Stimulated activated CD8-positive, alpha-beta memory T cell treated with anti-CD3 and anti-CD28 coated beads, Interleukin-12 subunit alpha, Interleukin-12 subunit beta, amount 100 ng/mL, for 4 hours (primary cell): ENCODE results near the gene RIMS1.

Experiments
- DNase-seq: peaks from one replicate; pipeline ENCODE4 v3.0.0-alpha.2; 2020; ENCODE audit warnings: low read depth

Gene RIMS1

GRCh38 chr6:72238900-72239299 is 352.6 kb downstream of the RIMS1 start:
- DNase-seq: no peak

GRCh38 chr6:72245565-72245964 is 359.2 kb downstream of the RIMS1 start:
- no peak for DNase-seq

- no peak for DNase-seq
These were observed 360.6 kb downstream of the RIMS1 start for GRCh38 chr6:72246926-72247325.

- no peak for DNase-seq
These were observed 362.3 kb downstream of the RIMS1 start for GRCh38 chr6:72248621-72249020.

GRCh38 chr6:72250664-72251063 is 364.3 kb downstream of the RIMS1 start:
- no peak for DNase-seq

- DNase-seq: no peak
These were observed 374.1 kb downstream of the RIMS1 start for GRCh38 chr6:72260489-72260888.

GRCh38 chr6:72261554-72261953 is 375.2 kb downstream of the RIMS1 start:
- DNase-seq: no peak

- DNase-seq: no peak
These were observed 375.9 kb downstream of the RIMS1 start for GRCh38 chr6:72262254-72262653.

GRCh38 chr6:72267470-72267869 is 381.1 kb downstream of the RIMS1 start:
- no peak for DNase-seq

- DNase-seq: no peak
These were observed 385.2 kb downstream of the RIMS1 start for GRCh38 chr6:72271531-72271930.

GRCh38 chr6:72272958-72273357 is 386.6 kb downstream of the RIMS1 start:
- no peak for DNase-seq

GRCh38 chr6:72275888-72276287 is 389.5 kb downstream of the RIMS1 start:
- DNase-seq: no peak

- DNase-seq: no peak
These were observed 395.9 kb downstream of the RIMS1 start for GRCh38 chr6:72282201-72282600.

- no peak for DNase-seq
These were observed 397.2 kb downstream of the RIMS1 start for GRCh38 chr6:72283571-72283970.

- DNase-seq: no peak
These were observed 400.6 kb downstream of the RIMS1 start for GRCh38 chr6:72286911-72287311.

- DNase-seq: no peak
These were observed 401.5 kb downstream of the RIMS1 start for GRCh38 chr6:72287801-72288200.

- DNase-seq: no peak
These were observed 402.2 kb downstream of the RIMS1 start for GRCh38 chr6:72288592-72288991.

GRCh38 chr6:72290620-72291019 is 404.3 kb downstream of the RIMS1 start:
- no peak for DNase-seq

GRCh38 chr6:72296375-72296774 is 410.0 kb downstream of the RIMS1 start:
- DNase-seq: no peak

GRCh38 chr6:72305971-72306370 is 419.6 kb downstream of the RIMS1 start:
- no peak for DNase-seq

GRCh38 chr6:72316675-72317380 is 430.5 kb downstream of the RIMS1 start:
- no peak for DNase-seq

- no peak for DNase-seq
These were observed 435.4 kb downstream of the RIMS1 start for GRCh38 chr6:72321788-72322187.

GRCh38 chr6:72322771-72323170 is 436.4 kb downstream of the RIMS1 start:
- no peak for DNase-seq

- no peak for DNase-seq
These were observed 438.2 kb downstream of the RIMS1 start for GRCh38 chr6:72324591-72324990.
